Gastroesophageal sphincter (tissue), 4 donors: ENCODE data around the gene UVSSA. TPM values are rescaled to one million over a fixed set of nuclear protein-coding genes. Genes with fewer than 3 reads are reported as not detected.

Experiments used
- ATAC-seq: fragments of 150-250 bp; one replicate; pipeline ENCODE4 v1.9.1; 2016; ENCODE audit warnings: mild to moderate bottlenecking, moderate library complexity
- H3K27ac ChIP-seq, 4 donors: fragments of 200-600 bp; sonication (generic) in 3 of 4; 1 replicate in 3 of 4; 2 replicates in 1 of 4; pipeline ENCODE4 v1.5.1; 2016 to 2019
- H3K27me3 ChIP-seq: fragments of 200-600 bp; sonication (generic); one replicate; pipeline ENCODE4 v1.5.1; 2019
- H3K36me3 ChIP-seq, 2 donors: fragments of 200-600 bp; sonication (generic); one replicate each; pipeline ENCODE4 v1.5.1; 2019; ENCODE audit warnings: control low read depth in 1 of 2
- H3K4me1 ChIP-seq, 3 donors: fragments of 200-600 bp; sonication (generic); 1 replicate in 2 of 3; 2 replicates in 1 of 3; pipeline ENCODE4 v1.5.1; 2016 to 2019; ENCODE audit warnings: control low read depth in 2 of 3
- H3K4me3 ChIP-seq, 2 donors: fragments of 200-600 bp; sonication (generic); one replicate each; pipeline ENCODE4 v1.5.1; 2019; ENCODE audit warnings: mild to moderate bottlenecking in 1 of 2, moderate library complexity in 1 of 2
- H3K9me3 ChIP-seq, 3 donors: fragments of 200-600 bp; sonication (generic); one replicate each; pipeline ENCODE4 v1.5.1; 2017 to 2019; ENCODE audit warnings: control low read depth in 2 of 3
- EP300 ChIP-seq: sonication (generic); formaldehyde crosslinking; IDR thresholded peaks from one replicate; pipeline ENCODE4 v1.6.1; 2017; ENCODE audit warnings: antibody characterized with exemption, mild to moderate bottlenecking
- POLR2A ChIP-seq, 2 donors: fragments of 450-650 bp; IDR thresholded peaks; one replicate each; pipeline ENCODE4 v1.6.1; 2017; ENCODE audit warnings: antibody characterized with exemption in 2 of 2, mild to moderate bottlenecking in 2 of 2, moderate library complexity in 1 of 2
- POLR2AphosphoS5 ChIP-seq: sonication (generic); formaldehyde crosslinking; IDR thresholded peaks from one replicate; pipeline ENCODE4 v1.6.1; 2017; ENCODE audit warnings: antibody characterized with exemption
- WGBS, 2 donors: methylation state at CpG; one replicate each; pipeline ENCODE4 v1.1.5; 2018; ENCODE audit warnings: low coverage in 1 of 2; 5-methylcytosine and 5-hydroxymethylcytosine counted together
- total RNA-seq, 4 donors: library from RNA; depleted of rRNA; stranded (reverse); fragments of >200 nt; gene quantifications; one replicate each; pipeline ENCODE4 v1.1.0, GENCODE V29; 2016
- TF ChIP-seq, protein P1 (sequence below), 4 experiments: fragments of 200-600 bp in 2 of 4; fragments of 450-650 bp in 2 of 4; sonication (generic) in 1 of 4; IDR thresholded peaks; one replicate each; pipeline ENCODE4 v1.5.1; 2017 to 2019; ENCODE audit warnings: antibody characterized with exemption in 4 of 4, mild to moderate bottlenecking in 2 of 4, moderate library complexity in 2 of 4

UVSSA gene
- total RNA-seq, 4 donors from 2014 or later: 3.1 to 24.1 (median 9.9) TPM

GRCh38 chr4:1411436-1412375 lies 64.7 kb downstream of the UVSSA start:
- Histone ChIP-seq H3K4me3 (no peak overlapping the region), H3K36me3 (no peaks in the 10 kb centered on the region), H3K4me1 (peaks cover 0 to 30% (median 0%) of the 10 kb centered on the region in 3 donors), H3K27me3 (peaks cover 99% of the 10 kb centered on the region), H3K9me3 (no peaks in the 10 kb centered on the region), H3K27ac (no peak overlapping the region)
- TF ChIP-seq EP300 (no peak), POLR2AphosphoS5 (no peak), POLR2A (IDR thresholded peaks at IDR 0.05) (no peak)
- TF ChIP-seq, protein P1, sequence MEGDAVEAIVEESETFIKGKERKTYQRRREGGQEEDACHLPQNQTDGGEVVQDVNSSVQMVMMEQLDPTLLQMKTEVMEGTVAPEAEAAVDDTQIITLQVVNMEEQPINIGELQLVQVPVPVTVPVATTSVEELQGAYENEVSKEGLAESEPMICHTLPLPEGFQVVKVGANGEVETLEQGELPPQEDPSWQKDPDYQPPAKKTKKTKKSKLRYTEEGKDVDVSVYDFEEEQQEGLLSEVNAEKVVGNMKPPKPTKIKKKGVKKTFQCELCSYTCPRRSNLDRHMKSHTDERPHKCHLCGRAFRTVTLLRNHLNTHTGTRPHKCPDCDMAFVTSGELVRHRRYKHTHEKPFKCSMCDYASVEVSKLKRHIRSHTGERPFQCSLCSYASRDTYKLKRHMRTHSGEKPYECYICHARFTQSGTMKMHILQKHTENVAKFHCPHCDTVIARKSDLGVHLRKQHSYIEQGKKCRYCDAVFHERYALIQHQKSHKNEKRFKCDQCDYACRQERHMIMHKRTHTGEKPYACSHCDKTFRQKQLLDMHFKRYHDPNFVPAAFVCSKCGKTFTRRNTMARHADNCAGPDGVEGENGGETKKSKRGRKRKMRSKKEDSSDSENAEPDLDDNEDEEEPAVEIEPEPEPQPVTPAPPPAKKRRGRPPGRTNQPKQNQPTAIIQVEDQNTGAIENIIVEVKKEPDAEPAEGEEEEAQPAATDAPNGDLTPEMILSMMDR (IDR thresholded peaks at IDR 0.05): no peak
- no peak for ATAC-seq
- WGBS, 2 donors: 29 to 32% methylated on average over 5 to 6 of the region's 17 CpGs

DNA sequence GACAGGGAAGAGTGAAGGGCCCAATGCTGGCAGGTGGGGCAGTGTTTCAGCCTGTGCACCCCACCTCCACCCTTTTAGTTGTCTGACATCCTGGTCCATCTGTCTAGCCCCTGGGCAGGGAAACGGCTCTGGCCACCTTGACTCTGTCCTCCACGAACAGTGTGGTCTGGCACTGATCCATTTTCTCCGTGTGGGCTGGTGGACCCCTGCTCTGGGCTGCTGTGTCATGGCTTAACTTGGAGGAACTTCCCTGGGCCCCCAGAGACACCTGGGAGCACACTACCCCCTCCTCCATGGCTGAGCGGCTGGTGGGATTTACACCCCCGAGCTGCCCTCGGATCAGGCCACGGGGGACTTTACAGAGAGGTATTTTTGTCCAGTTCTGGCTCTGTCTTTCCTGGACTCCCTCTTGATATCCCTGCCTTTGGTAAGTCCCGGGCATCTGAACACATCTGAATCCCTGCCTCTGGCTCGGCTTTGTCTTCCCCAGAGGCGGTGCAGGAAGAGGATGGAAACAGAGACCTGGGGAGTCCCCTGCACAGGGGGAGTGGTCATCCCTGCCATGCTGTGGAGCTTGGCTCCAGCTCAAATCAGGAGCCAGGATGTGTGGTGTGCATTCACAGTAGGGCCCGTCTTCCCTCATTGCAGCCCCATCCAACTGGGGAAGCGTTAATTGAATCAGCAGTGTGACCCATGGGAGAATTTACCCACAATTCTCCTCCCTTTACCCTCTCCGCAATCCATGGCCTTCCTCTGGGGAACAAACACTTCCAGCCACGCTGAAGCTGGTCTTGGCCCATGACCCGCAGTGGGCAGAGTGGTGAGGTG lies 65.6 kb downstream of the UVSSA start:
- no peak for ATAC-seq
- no peak overlapping the region for H3K27ac ChIP-seq
- H3K4me3 ChIP-seq: no peak overlapping the region
- no peaks in the 10 kb centered on the region for H3K9me3 ChIP-seq
- TF ChIP-seq POLR2A (IDR thresholded peaks at IDR 0.05) (no peak), POLR2AphosphoS5 (no peak), EP300 (no peak)
- TF ChIP-seq, protein P1 (IDR thresholded peaks at IDR 0.05): no peak
- WGBS, 2 donors: 53% methylated on average over 5 of the region's 15 CpGs; no CpG with 5 or more reads in 1 of the 2 donors
- H3K27me3 ChIP-seq: peaks cover 99% of the 10 kb centered on the region
- no peaks in the 10 kb centered on the region for H3K36me3 ChIP-seq
- H3K4me1 ChIP-seq: peaks cover 0 to 21% (median 0%) of the 10 kb centered on the region in 3 donors

DNA sequence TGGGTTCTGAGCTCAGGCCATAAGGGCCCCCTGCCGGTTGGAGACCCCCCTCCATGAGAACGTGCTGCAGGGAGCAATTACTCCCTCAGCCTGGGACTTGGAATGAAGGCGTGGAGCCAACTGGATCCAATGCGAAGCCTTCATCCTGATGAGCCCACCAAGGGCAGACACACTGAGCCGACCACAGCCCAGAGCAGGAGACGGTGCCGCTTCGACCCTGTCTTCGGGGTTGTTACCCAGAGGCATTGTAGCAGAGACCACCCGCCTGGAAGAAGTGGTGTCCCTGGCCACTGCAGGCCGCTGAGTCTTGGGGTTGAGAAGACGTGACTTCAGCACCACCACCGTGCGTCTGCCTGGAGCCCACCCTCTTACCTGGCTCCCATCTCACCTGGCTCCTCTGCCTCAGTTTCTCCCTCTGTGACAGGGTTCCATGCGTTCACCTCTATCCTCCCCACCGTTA lies 66.2 kb downstream of the UVSSA start:
- H3K27ac ChIP-seq: no peak overlapping the region
- H3K36me3 ChIP-seq: no peaks in the 10 kb centered on the region
- 67% methylated on average over 3 of the region's 16 CpGs; no CpG with 5 or more reads in 1 of the 2 donors for WGBS, 2 donors
- peaks cover 99% of the 10 kb centered on the region for H3K27me3 ChIP-seq
- H3K4me1 ChIP-seq: peaks cover 0 to 14% (median 0%) of the 10 kb centered on the region in 3 donors
- no peaks in the 10 kb centered on the region for H3K9me3 ChIP-seq
- no peak for ATAC-seq
- no peak overlapping the region for H3K4me3 ChIP-seq
- TF ChIP-seq, protein P1 (IDR thresholded peaks at IDR 0.05): no peak
- TF ChIP-seq POLR2A (IDR thresholded peaks at IDR 0.05) (no peak), POLR2AphosphoS5 (no peak), EP300 (no peak)

DNA sequence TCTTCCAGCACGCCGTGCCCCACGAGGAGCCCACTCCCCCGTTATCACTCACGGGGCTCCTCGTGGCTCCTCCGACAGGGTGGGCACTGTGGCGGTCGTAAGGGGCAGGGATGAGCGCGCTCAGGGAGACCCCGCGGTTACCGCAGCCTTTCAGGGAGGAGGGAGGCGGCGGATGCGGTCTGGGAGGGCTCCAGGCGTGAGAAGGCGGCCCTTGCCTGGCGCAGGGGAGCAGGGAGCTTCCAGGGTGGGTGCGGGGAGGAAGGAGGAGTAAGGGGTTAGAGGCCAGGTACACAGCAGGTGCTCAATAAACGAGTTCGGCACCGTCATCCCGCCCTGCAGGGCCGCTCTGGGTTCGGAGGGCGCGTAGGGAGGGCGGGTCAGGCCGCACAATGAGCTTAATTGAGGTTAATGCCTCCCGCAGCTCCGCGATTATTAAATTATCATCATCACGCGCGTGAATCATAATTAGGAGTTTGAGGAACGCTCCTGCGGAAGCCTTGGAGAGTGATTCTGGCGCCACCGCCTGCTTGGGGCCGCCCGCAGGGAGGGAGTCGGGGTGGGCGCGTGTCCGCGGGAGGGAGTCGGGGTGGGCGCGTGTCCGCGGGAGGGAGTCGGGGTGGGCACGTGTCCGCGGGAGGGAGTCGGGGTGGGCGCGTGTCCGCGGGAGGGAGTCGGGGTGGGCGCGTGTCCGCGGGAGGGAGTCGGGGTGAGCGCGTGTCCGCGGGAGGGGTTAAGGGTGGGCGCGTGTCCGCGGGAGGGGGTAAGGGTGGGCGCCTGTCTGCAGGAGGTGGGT lies 66.9 kb downstream of the UVSSA start:
- 9% methylated on average over 16 of the region's 77 CpGs; no CpG with 5 or more reads in 1 of the 2 donors for WGBS, 2 donors
- peaks cover 99% of the 10 kb centered on the region for H3K27me3 ChIP-seq
- ATAC-seq: no peak
- no peaks in the 10 kb centered on the region for H3K36me3 ChIP-seq
- no peaks in the 10 kb centered on the region for H3K9me3 ChIP-seq
- peaks cover 0 to 12% (median 0%) of the 10 kb centered on the region in 3 donors for H3K4me1 ChIP-seq
- TF ChIP-seq POLR2AphosphoS5 (no peak), EP300 (no peak), POLR2A (IDR thresholded peaks at IDR 0.05) (no peak)
- TF ChIP-seq, protein P1 (IDR thresholded peaks at IDR 0.05): no peak
- no peak overlapping the region for H3K4me3 ChIP-seq
- H3K27ac ChIP-seq: no peak overlapping the region
